HCT116 (cell line): Measurements from ENCODE around the gene WLS.

Source experiments
- POLR2A ChIP-seq: IDR thresholded peaks from 2 replicates; pipeline ENCODE4 v1.7.0; 2011; ENCODE audit warnings: borderline replicate concordance; ENCODE audit not compliant: insufficient read depth, insufficient read length; ENCODE audit errors: extremely low read depth
- RAD21 ChIP-seq: IDR thresholded peaks from 2 replicates; pipeline ENCODE4 v1.6.1; 2012; ENCODE audit warnings: low read depth, mild to moderate bottlenecking
- YY1 ChIP-seq: IDR thresholded peaks from 2 replicates; pipeline ENCODE4 v1.6.1; 2011; ENCODE audit warnings: low read length, low read depth, moderate library complexity, mild to moderate bottlenecking; ENCODE audit not compliant: insufficient replicate concordance; ENCODE audit errors: extremely low read depth
- TF ChIP-seq, protein P1 (sequence below), 3 experiments: fragments of 200-600 bp in 1 of 3; sonication (generic) in 1 of 3; IDR thresholded peaks in 2 of 3; conservative IDR thresholded peaks in 1 of 3; 2 replicates each; pipeline ENCODE4 v1.5.1; 2012 to 2017; ENCODE audit warnings: low read depth in 2 of 3, low read length in 2 of 3, antibody characterized with exemption in 1 of 3, borderline replicate concordance in 1 of 3, control low read depth in 1 of 3, mild to moderate bottlenecking in 1 of 3, mixed read lengths in 1 of 3, mixed run types in 1 of 3, moderate library complexity in 1 of 3; ENCODE audit not compliant: insufficient read depth in 1 of 3

DNA sequence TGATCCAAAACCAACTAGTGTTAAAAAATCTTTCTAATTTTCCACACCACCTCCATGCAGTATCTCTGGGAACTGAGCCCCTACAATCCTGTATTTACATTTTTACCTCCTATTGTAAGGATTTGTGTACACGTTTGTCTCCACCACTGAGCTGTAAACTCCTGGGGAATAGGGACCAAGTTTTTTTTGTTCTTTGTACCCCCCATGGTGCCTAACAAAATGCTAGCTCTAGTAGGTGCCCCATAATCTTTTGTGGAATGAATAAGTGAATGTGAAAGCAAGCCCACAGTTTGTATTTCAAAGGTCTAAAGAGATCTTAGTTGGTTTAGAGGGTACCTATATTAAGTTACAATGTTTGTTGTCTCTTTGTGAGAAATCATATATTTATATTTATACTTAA, 879 bp upstream of the WLS start:
- no peak for TF ChIP-seq YY1
- TF ChIP-seq POLR2A = no peak
- no peak for TF ChIP-seq RAD21
- TF ChIP-seq, protein P1, sequence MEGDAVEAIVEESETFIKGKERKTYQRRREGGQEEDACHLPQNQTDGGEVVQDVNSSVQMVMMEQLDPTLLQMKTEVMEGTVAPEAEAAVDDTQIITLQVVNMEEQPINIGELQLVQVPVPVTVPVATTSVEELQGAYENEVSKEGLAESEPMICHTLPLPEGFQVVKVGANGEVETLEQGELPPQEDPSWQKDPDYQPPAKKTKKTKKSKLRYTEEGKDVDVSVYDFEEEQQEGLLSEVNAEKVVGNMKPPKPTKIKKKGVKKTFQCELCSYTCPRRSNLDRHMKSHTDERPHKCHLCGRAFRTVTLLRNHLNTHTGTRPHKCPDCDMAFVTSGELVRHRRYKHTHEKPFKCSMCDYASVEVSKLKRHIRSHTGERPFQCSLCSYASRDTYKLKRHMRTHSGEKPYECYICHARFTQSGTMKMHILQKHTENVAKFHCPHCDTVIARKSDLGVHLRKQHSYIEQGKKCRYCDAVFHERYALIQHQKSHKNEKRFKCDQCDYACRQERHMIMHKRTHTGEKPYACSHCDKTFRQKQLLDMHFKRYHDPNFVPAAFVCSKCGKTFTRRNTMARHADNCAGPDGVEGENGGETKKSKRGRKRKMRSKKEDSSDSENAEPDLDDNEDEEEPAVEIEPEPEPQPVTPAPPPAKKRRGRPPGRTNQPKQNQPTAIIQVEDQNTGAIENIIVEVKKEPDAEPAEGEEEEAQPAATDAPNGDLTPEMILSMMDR (IDR thresholded peaks at IDR 0.05 in 2 of 3, conservative IDR thresholded peaks at IDR 0.05 in 1 of 3; ENCODE audit: borderline replicate concordance in 1 of 3, insufficient read depth in 1 of 3, low read depth in 2 of 3, low read length in 2 of 3) = no peak
